ENCODE measurements around the gene SRRT. TPM values are rescaled to one million over a fixed set of nuclear protein-coding genes. Genes with fewer than 3 reads are reported as not detected.

Gene SRRT
- total and polyA plus RNA-seq, 2 of the 4 experiments (the other 2 are of a cell fraction): 41.4 to 93.5 TPM

GRCh38 chr7:100908512-100908911 lies 33.6 kb downstream of the SRRT start:
- no peaks in the 10 kb centered on the region for H3K9me1 ChIP-seq (ENCODE audit: insufficient read depth, low read length)
- H3K23ac ChIP-seq (ENCODE audit: low read depth, low read length): no peak overlapping the region
- no peak overlapping the region for H3K27ac ChIP-seq (ENCODE audit: insufficient read depth, low read length)
- ChIA-PET POLR2A (ENCODE audit: unreplicated experiment) (no interaction called here), CTCF (no interaction called here)
- H2BK120ac ChIP-seq (ENCODE audit: low read depth, low read length): no peak overlapping the region
- dilution Hi-C loops (cut with HindIII; ENCODE audit: low sequenced_read_pairs, unreplicated experiment): no loop called here
- H4K91ac ChIP-seq (ENCODE audit: insufficient read depth, low read depth, low read length): no peak overlapping the region
- H3K4me1 ChIP-seq (ENCODE audit: control insufficient read depth, insufficient read depth, low read length): no peaks in the 10 kb centered on the region
- no peaks in the 10 kb centered on the region for H4K20me1 ChIP-seq (ENCODE audit: insufficient read depth, low read length)
- H3K4me3 ChIP-seq (ENCODE audit: insufficient read depth, low read depth, low read length): no peak overlapping the region
- no peak overlapping the region for H2AK9ac ChIP-seq (replicated peaks; ENCODE audit: low read depth, low read length, poor library complexity)
- no peak for DNase-seq
- H3K36me3 ChIP-seq (ENCODE audit: control insufficient read depth, insufficient read depth, low read length): no peaks in the 10 kb centered on the region
- no peaks in the 10 kb centered on the region for H3K27me3 ChIP-seq (ENCODE audit: control insufficient read depth, insufficient read depth, low read length)
- H3K4ac ChIP-seq (ENCODE audit: low read depth, low read length): no peak overlapping the region
- H4K5ac ChIP-seq (ENCODE audit: low read depth, low read length): no peak overlapping the region
- no peak overlapping the region for H4K8ac ChIP-seq (ENCODE audit: low read depth in 2 of 2, low read length in 2 of 2)
- no peak for ATAC-seq (ENCODE audit: low read depth)
- H3K56ac ChIP-seq (ENCODE audit: extremely low read depth, insufficient read depth, low read length): no peak overlapping the region
- H3K4me2 ChIP-seq (ENCODE audit: low read depth, low read length): no peak overlapping the region
- TF ChIP-seq FOS (IDR thresholded peaks at IDR 0.05; ENCODE audit: low read depth, low read length) (no peak), CEBPB (IDR thresholded peaks at IDR 0.05; ENCODE audit: low read depth, low read length) (no peak), MAZ (IDR thresholded peaks at IDR 0.05; ENCODE audit: borderline replicate concordance, low read depth, low read length) (no peak), MAFK (IDR thresholded peaks at IDR 0.05; ENCODE audit: low read depth, low read length) (no peak), CHD1 (IDR thresholded peaks at IDR 0.05; ENCODE audit: low read depth, low read length) (no peak), CTCF (conservative IDR thresholded peaks at IDR 0.05; ENCODE audit: low read depth, low read length) (no peak), ELK1 (IDR thresholded peaks at IDR 0.05; ENCODE audit: borderline replicate concordance, low read depth, low read length) (no peak), MXI1 (IDR thresholded peaks at IDR 0.05; ENCODE audit: borderline replicate concordance, low read depth, low read length) (no peak)
- in situ Hi-C loops (cut with MboI; ENCODE audit: low sequenced_read_pairs): no loop called here
- BruUV-seq (replicated peaks): no TSS peak
- no peak overlapping the region for H2BK15ac ChIP-seq (ENCODE audit: low read depth, low read length)
- H3K14ac ChIP-seq (replicated peaks; ENCODE audit: low read depth, low read length): no peak overlapping the region
- no peaks in the 10 kb centered on the region for H3K79me1 ChIP-seq (ENCODE audit: low read depth in 1 of 2, low read length in 2 of 2)
- H2BK20ac ChIP-seq (ENCODE audit: low read depth, low read length): no peak overlapping the region
- intact Hi-C loops (cut with micrococcal nuclease): no loop called here
- no peak overlapping the region for H2AFZ ChIP-seq (replicated peaks; ENCODE audit: low read length, poor library complexity)
- no peak overlapping the region for H3K18ac ChIP-seq (ENCODE audit: low read depth, low read length)
- peaks cover 5% of the 10 kb centered on the region; the same call in 1 of the 2 replicates for H3K9me3 ChIP-seq (ENCODE audit: control insufficient read depth, insufficient read depth, low read length)
- H2BK5ac ChIP-seq (ENCODE audit: low read depth, low read length, poor library complexity, severe bottlenecking): no peak overlapping the region
- WGBS, 2 experiments (ENCODE audit: extremely low coverage in 2 of 2, insufficient read length in 1 of 2): 80% methylated on average over 2 of the region's 5 CpGs; no CpG with 5 or more reads in 1 of the 2 experiments
- H3K9ac ChIP-seq (ENCODE audit: low read depth, low read length): no peak overlapping the region
- no peak overlapping the region for H2AK5ac ChIP-seq (ENCODE audit: low read depth, low read length)
